H9 (cell line): ENCODE data around the gene SELENOV. TPM values are rescaled to one million over a fixed set of nuclear protein-coding genes. Genes with fewer than 3 reads are reported as not detected.

Experiments
- DNase-seq: peaks from one replicate; pipeline ENCODE4 v3.0.0-alpha.2; 2017
- H2AFZ ChIP-seq: one replicate; pipeline ENCODE4 v1.6.1; 2013; ENCODE audit warnings: mild to moderate bottlenecking, low read length, control low read depth, moderate library complexity
- H2AK5ac ChIP-seq: 2 replicates; pipeline ENCODE4 v1.6.1; 2013; ENCODE audit warnings: low read length, control low read depth, mixed read lengths; ENCODE audit not compliant: insufficient read length
- H2BK120ac ChIP-seq: one replicate; pipeline ENCODE4 v1.6.1; 2013; ENCODE audit warnings: low read depth, mild to moderate bottlenecking, low read length, control low read depth, inconsistent platforms; ENCODE audit not compliant: poor library complexity, severe bottlenecking
- H2BK12ac ChIP-seq: 2 replicates; pipeline ENCODE4 v1.6.1; 2013; ENCODE audit warnings: low read length, control low read depth, mixed read lengths, low read depth; ENCODE audit not compliant: insufficient read length
- H2BK15ac ChIP-seq: 2 replicates; pipeline ENCODE4 v1.6.1; 2013; ENCODE audit warnings: low read depth, low read length, control low read depth
- H2BK20ac ChIP-seq: one replicate; pipeline ENCODE4 v1.6.1; 2013; ENCODE audit warnings: low read depth, mild to moderate bottlenecking, low read length, control low read depth, inconsistent platforms; ENCODE audit not compliant: poor library complexity, severe bottlenecking
- H2BK5ac ChIP-seq: 2 replicates; pipeline ENCODE4 v1.6.1; 2013; ENCODE audit warnings: low read length, control low read depth, mixed read lengths; ENCODE audit not compliant: insufficient read length
- H3K14ac ChIP-seq: 2 replicates; pipeline ENCODE4 v1.6.1; 2013; ENCODE audit warnings: low read length, control low read depth; ENCODE audit not compliant: insufficient read depth
- H3K18ac ChIP-seq: 2 replicates; pipeline ENCODE4 v1.6.1; 2013; ENCODE audit warnings: low read depth, mild to moderate bottlenecking, mixed read lengths, low read length, control low read depth; ENCODE audit not compliant: insufficient read length
- H3K23ac ChIP-seq: 2 replicates; pipeline ENCODE4 v1.6.1; 2013; ENCODE audit warnings: low read length, control low read depth, mixed read lengths, low read depth; ENCODE audit not compliant: insufficient read length
- H3K23me2 ChIP-seq: 2 replicates; pipeline ENCODE4 v1.6.1; 2013; ENCODE audit warnings: low read depth, mild to moderate bottlenecking, mixed read lengths, low read length, control low read depth; ENCODE audit not compliant: insufficient read length, poor library complexity, severe bottlenecking
- H3K27ac ChIP-seq: 2 replicates; pipeline ENCODE4 v1.5.1; 2013; ENCODE audit warnings: low read length, control low read depth, mixed read lengths, low read depth; ENCODE audit not compliant: insufficient read length
- H3K27me3 ChIP-seq: 2 replicates; pipeline ENCODE4 v1.6.1; 2013; ENCODE audit warnings: low read length, control low read depth, inconsistent platforms; ENCODE audit not compliant: insufficient read depth
- H3K4ac ChIP-seq: 2 replicates; pipeline ENCODE4 v1.6.1; 2013; ENCODE audit warnings: low read depth, mild to moderate bottlenecking, control low read depth, inconsistent platforms, low read length, moderate library complexity
- H3K4me1 ChIP-seq: 2 replicates; pipeline ENCODE4 v1.6.1; 2013; ENCODE audit warnings: low read length, control low read depth, inconsistent platforms; ENCODE audit not compliant: insufficient read depth
- H3K4me2 ChIP-seq: 2 replicates; pipeline ENCODE4 v1.6.1; 2013; ENCODE audit warnings: low read length, control low read depth, mixed read lengths; ENCODE audit not compliant: insufficient read length, insufficient read depth
- H3K56ac ChIP-seq: 2 replicates; pipeline ENCODE4 v1.6.1; 2013; ENCODE audit warnings: low read depth, mild to moderate bottlenecking, mixed read lengths, low read length, control low read depth; ENCODE audit not compliant: insufficient read length
- H3K79me1 ChIP-seq: 2 replicates; pipeline ENCODE4 v1.6.1; 2013; ENCODE audit warnings: low read depth, mild to moderate bottlenecking, moderate library complexity, low read length, control low read depth, inconsistent platforms; ENCODE audit not compliant: insufficient read depth, poor library complexity, severe bottlenecking
- H3K79me2 ChIP-seq: 2 replicates; pipeline ENCODE4 v1.6.1; 2013; ENCODE audit warnings: low read length, control low read depth, inconsistent platforms; ENCODE audit not compliant: insufficient read depth
- H3K9ac ChIP-seq: 2 replicates; pipeline ENCODE4 v1.6.1; 2013; ENCODE audit warnings: low read length, control low read depth, mixed read lengths; ENCODE audit not compliant: insufficient read length; ENCODE audit errors: extremely low read depth
- H3K9me3 ChIP-seq: one replicate; pipeline ENCODE4 v1.6.1; 2013; ENCODE audit warnings: low read depth, low read length, inconsistent platforms; ENCODE audit not compliant: control insufficient read depth
- H3T11ph ChIP-seq: one replicate; pipeline ENCODE4 v1.6.1; 2013; ENCODE audit warnings: mild to moderate bottlenecking, low read length, control low read depth, inconsistent platforms
- H4K20me1 ChIP-seq: one replicate; pipeline ENCODE4 v1.6.1; 2013; ENCODE audit not compliant: control insufficient read depth, insufficient read length, insufficient read depth
- H4K5ac ChIP-seq: 2 replicates; pipeline ENCODE4 v1.6.1; 2013; ENCODE audit warnings: low read depth, mild to moderate bottlenecking, mixed read lengths, low read length, control low read depth; ENCODE audit not compliant: insufficient read length
- H4K8ac ChIP-seq: replicated peaks from 2 replicates; pipeline ENCODE4 v1.6.1; 2013; ENCODE audit warnings: low read length, control low read depth, mixed read lengths, low read depth; ENCODE audit not compliant: insufficient read length
- H4K91ac ChIP-seq: 2 replicates; pipeline ENCODE4 v1.6.1; 2013; ENCODE audit warnings: low read depth, mild to moderate bottlenecking, moderate library complexity, mixed read lengths, low read length, control low read depth; ENCODE audit not compliant: insufficient read length
- H3K27ac Mint-ChIP-seq, 3 experiments: 2 replicates in 2 of 3; 3 replicates in 1 of 3; pipeline ENCODE4 v1.8.0; 2020 to 2021; ENCODE audit warnings: mixed read lengths in 3 of 3, mild to moderate bottlenecking in 1 of 3, moderate library complexity in 1 of 3
- H3K27me3 Mint-ChIP-seq: 2 replicates; pipeline ENCODE4 v1.8.0; 2021; ENCODE audit warnings: low read depth, mild to moderate bottlenecking, moderate library complexity, mixed read lengths
- H3K36me3 Mint-ChIP-seq, 3 experiments: 2 replicates in 2 of 3; 3 replicates in 1 of 3; pipeline ENCODE4 v1.8.0; 2020 to 2021; ENCODE audit warnings: low read depth in 3 of 3, mixed read lengths in 3 of 3; ENCODE audit not compliant: insufficient read depth in 1 of 3
- H3K4me1 Mint-ChIP-seq, 2 experiments: 2 replicates each; pipeline ENCODE4 v1.8.0; 2020; ENCODE audit warnings: mixed read lengths in 2 of 2
- H3K4me3 Mint-ChIP-seq, 2 experiments: 2 replicates in 1 of 2; 3 replicates in 1 of 2; pipeline ENCODE4 v1.8.0; 2020 to 2021; ENCODE audit warnings: mild to moderate bottlenecking in 2 of 2, mixed read lengths in 2 of 2, moderate library complexity in 1 of 2
- H3K9me3 Mint-ChIP-seq, 2 experiments: 2 replicates in 1 of 2; 3 replicates in 1 of 2; pipeline ENCODE4 v1.8.0; 2020; ENCODE audit warnings: mild to moderate bottlenecking in 2 of 2, mixed read lengths in 2 of 2, moderate library complexity in 1 of 2
- WGBS: extraction: QIAGEN DNeasy Blood & Tissue Kit; methylation state at CpG from one replicate; pipeline ENCODE4 v1.1.7; 2013; ENCODE audit warnings: missing lambda C conversion rate, low lambda C conversion rate, mixed read lengths; ENCODE audit not compliant: insufficient read length; ENCODE audit errors: extremely low coverage; 5-methylcytosine and 5-hydroxymethylcytosine counted together
- total RNA-seq: library from RNA; stranded (reverse); gene quantifications from 2 replicates; pipeline ENCODE4 v1.2.1, GENCODE V29; 2021
- TF ChIP-seq, protein P1 (sequence below): fragments of 200-600 bp; sonication (generic); conservative IDR thresholded peaks from 3 replicates; pipeline ENCODE4 v1.8.0; 2021; ENCODE audit warnings: antibody characterized with exemption, mild to moderate bottlenecking

The SELENOV gene
- total RNA-seq, 1 experiment from 2014 or later, result 6.9 TPM

DNA sequence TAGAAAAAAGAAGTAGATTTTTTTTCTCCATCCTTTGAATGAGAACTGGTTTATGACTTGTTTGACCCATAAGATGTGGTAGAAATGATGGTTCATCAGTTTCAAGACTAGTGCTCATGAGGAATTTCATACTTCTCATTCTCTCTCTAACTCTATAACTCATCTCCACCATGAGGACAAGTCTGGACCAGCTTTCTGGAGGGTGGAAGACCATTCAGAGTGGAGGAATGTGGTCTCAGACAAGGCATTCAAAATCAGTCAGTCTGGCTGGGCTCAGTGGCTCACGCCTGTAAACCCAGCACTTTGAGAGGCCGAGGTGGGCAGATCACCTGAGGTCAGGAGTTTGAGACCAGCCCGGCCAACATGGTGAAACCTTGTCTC lies 28.5 kb downstream of the SELENOV start:
- H3K9me3 Mint-ChIP-seq, result no peaks in the 10 kb centered on the region; a peak in 1 of 5 replicates

More for the DNA sequence above, 28.5 kb downstream of the SELENOV start:
- no peak overlapping the region for H3K4me2 ChIP-seq
- DNase-seq, result no peak
- Mint-ChIP-seq H3K4me3 (no peak overlapping the region), H3K36me3 (peaks cover 0 to under 1% (median 0%) of the 10 kb centered on the region in 3 experiments; a peak in 2 of 7 replicates), H3K4me1 (peaks cover 21 to 30% of the 10 kb centered on the region in 2 experiments), H3K27me3 (peaks cover 4% of the 10 kb centered on the region), H3K27ac (no peak overlapping the region)
- H3K56ac ChIP-seq, result no peak overlapping the region
- no peak overlapping the region for H2BK120ac ChIP-seq
- no peak overlapping the region for H2AFZ ChIP-seq
- H2BK12ac ChIP-seq, result no peak overlapping the region
- no peak overlapping the region for H3K23ac ChIP-seq
- WGBS, result no CpG with 5 or more reads among the region's 3 CpGs
- no peak overlapping the region for H3K4ac ChIP-seq
- no peak overlapping the region for H2BK5ac ChIP-seq
- TF ChIP-seq, protein P1, sequence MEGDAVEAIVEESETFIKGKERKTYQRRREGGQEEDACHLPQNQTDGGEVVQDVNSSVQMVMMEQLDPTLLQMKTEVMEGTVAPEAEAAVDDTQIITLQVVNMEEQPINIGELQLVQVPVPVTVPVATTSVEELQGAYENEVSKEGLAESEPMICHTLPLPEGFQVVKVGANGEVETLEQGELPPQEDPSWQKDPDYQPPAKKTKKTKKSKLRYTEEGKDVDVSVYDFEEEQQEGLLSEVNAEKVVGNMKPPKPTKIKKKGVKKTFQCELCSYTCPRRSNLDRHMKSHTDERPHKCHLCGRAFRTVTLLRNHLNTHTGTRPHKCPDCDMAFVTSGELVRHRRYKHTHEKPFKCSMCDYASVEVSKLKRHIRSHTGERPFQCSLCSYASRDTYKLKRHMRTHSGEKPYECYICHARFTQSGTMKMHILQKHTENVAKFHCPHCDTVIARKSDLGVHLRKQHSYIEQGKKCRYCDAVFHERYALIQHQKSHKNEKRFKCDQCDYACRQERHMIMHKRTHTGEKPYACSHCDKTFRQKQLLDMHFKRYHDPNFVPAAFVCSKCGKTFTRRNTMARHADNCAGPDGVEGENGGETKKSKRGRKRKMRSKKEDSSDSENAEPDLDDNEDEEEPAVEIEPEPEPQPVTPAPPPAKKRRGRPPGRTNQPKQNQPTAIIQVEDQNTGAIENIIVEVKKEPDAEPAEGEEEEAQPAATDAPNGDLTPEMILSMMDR, result no peak
- H3K27ac ChIP-seq, result no peak overlapping the region
- no peak overlapping the region for H3K9ac ChIP-seq
- H3K14ac ChIP-seq, result no peak overlapping the region
- H3K4me1 ChIP-seq, result peaks cover 3% of the 10 kb centered on the region; the same call in 1 of the 2 replicates
- no peaks in the 10 kb centered on the region for H3K79me1 ChIP-seq
- no peak overlapping the region for H3K18ac ChIP-seq
- no peak overlapping the region for H2BK15ac ChIP-seq
- no peaks in the 10 kb centered on the region for H3K79me2 ChIP-seq
- no peak overlapping the region for H4K5ac ChIP-seq
- no peaks in the 10 kb centered on the region for H3K9me3 ChIP-seq
- no peaks in the 10 kb centered on the region for H3K23me2 ChIP-seq
- no peak overlapping the region for H4K8ac ChIP-seq
- no peak overlapping the region for H4K91ac ChIP-seq
- H3T11ph ChIP-seq, result no peak overlapping the region
- H3K27me3 ChIP-seq, result no peaks in the 10 kb centered on the region
- H2AK5ac ChIP-seq, result no peak overlapping the region
- H2BK20ac ChIP-seq, result no peak overlapping the region
- H4K20me1 ChIP-seq, result no peaks in the 10 kb centered on the region
